GM12875 (cell line): ENCODE data around the gene SPTBN1.

Source experiments
- H3K4me3 ChIP-seq: one replicate; pipeline ENCODE4 v1.5.1; 2011; ENCODE audit warnings: low read depth, low read length, control low read depth
- CTCF ChIP-seq: IDR thresholded peaks from 2 replicates; pipeline ENCODE4 v1.5.1; 2011; ENCODE audit warnings: low read depth, mild to moderate bottlenecking, control low read depth, inconsistent platforms, low read length, moderate library complexity, borderline replicate concordance; ENCODE audit not compliant: insufficient read depth

Gene SPTBN1

GRCh38 chr2:54613386-54613785 lies 157.3 kb downstream of the SPTBN1 start:
- TF ChIP-seq CTCF, result no peak
- H3K4me3 ChIP-seq, result no peak overlapping the region

GRCh38 chr2:54613794-54614257 lies 157.7 kb downstream of the SPTBN1 start:
- H3K4me3 ChIP-seq, result no peak overlapping the region
- no peak for TF ChIP-seq CTCF

- TF ChIP-seq CTCF, result no peak
- no peak overlapping the region for H3K4me3 ChIP-seq
Measured at GRCh38 chr2:54614819-54615218, 158.7 kb downstream of the SPTBN1 start.

- no peak overlapping the region for H3K4me3 ChIP-seq
- no peak for TF ChIP-seq CTCF
Measured at GRCh38 chr2:54615832-54616534, 159.9 kb downstream of the SPTBN1 start.

GRCh38 chr2:54617409-54617808 lies 161.3 kb downstream of the SPTBN1 start:
- H3K4me3 ChIP-seq, result no peak overlapping the region
- TF ChIP-seq CTCF, result no peak

- TF ChIP-seq CTCF, result no peak
- no peak overlapping the region for H3K4me3 ChIP-seq
Measured at GRCh38 chr2:54618646-54619565, 162.8 kb downstream of the SPTBN1 start.

- TF ChIP-seq CTCF, result no peak
- H3K4me3 ChIP-seq, result no peak overlapping the region
Measured at GRCh38 chr2:54619660-54620231, 163.6 kb downstream of the SPTBN1 start.
